ENCODE measurements around the gene PTGES3.
"Not testable (repeated sequence)": the region's sequence is repeated elsewhere in the genome, so short reads cannot be mapped to it uniquely, and the experiment has no call there.

PTGES3 gene

DNA sequence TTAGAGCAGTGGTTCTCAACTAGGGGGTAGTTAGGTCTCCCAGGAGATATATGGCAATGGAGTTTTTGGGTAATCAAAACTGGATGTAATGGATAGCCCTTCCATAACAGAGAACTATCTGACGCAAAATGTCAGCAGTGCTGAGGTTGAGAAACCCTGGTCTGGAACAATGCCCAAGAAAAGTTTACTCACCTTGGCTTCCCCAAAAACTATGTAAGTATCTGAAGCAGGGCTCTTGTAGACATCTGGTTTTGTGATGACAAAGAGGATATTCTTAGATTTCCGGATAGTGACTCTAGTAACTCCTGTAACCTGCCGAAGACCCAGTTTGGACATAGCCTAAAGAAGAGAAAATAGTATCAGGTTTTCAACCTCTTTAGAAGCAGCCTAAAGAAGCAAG, 25.3 kb upstream of the PTGES3 start:
- DNase-seq (ENCODE audit: low read depth), result no peak
- TF ChIP-seq, protein P1, sequence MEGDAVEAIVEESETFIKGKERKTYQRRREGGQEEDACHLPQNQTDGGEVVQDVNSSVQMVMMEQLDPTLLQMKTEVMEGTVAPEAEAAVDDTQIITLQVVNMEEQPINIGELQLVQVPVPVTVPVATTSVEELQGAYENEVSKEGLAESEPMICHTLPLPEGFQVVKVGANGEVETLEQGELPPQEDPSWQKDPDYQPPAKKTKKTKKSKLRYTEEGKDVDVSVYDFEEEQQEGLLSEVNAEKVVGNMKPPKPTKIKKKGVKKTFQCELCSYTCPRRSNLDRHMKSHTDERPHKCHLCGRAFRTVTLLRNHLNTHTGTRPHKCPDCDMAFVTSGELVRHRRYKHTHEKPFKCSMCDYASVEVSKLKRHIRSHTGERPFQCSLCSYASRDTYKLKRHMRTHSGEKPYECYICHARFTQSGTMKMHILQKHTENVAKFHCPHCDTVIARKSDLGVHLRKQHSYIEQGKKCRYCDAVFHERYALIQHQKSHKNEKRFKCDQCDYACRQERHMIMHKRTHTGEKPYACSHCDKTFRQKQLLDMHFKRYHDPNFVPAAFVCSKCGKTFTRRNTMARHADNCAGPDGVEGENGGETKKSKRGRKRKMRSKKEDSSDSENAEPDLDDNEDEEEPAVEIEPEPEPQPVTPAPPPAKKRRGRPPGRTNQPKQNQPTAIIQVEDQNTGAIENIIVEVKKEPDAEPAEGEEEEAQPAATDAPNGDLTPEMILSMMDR (IDR thresholded peaks at IDR 0.05; ENCODE audit: low read depth, low read length, missing control alignments), result no peak
- no peak overlapping the region for H3K4me3 ChIP-seq (ENCODE audit: low read depth, low read length)

DNA sequence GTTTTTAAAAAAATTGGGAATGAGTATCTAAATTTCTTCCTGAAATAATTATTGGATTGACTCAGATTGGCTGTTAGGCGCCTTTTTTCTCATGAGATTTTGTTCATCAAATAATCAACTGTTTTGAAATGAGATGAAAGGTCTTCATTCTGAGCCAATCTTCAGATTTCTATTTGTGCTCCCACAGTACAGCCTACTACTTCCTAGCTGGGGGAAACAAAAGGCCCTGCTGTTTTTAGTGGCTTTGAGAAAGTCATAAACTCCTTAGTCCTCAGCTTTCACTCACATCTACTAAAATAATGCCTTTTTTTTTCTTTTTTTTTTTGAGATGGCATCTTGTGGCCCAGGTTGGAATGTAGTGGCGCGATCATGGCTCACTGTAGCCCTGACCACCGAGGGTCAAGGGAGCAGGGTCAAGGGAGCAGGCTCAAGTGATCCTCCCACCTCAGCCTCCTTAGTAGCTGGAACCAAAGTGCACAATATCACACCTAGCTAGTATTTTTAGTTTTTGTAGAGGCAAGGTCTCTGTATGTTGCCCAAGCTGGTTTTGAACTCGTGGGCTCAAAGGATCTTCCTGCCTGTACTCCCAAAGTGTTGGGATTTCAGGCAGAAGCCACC, 21.8 kb upstream of the PTGES3 start:
- H3K4me3 ChIP-seq (ENCODE audit: low read depth, low read length), result no peak overlapping the region
- TF ChIP-seq, protein P1 (IDR thresholded peaks at IDR 0.05; ENCODE audit: low read depth, low read length, missing control alignments), result no peak
- DNase-seq (ENCODE audit: low read depth), result no peak

DNA sequence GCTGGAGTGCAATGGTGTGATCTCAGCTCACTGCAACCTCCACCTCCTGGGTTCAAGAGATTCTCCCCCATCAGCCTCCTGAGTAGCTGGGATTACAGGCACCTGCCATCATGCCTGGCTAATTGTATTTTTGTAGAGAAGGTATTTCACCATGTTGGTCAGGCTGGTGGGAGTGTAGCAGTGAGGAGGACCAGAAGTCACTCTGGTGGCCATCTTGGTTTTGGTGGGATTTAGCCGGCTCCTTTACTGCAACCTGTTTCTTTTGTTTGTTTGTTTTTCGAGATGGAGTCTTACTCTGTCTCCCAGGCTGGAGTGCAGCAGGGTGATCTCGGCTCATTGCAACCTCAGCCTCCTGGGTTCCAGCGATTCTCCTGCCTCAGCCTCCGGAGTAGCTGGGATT, 16.4 kb upstream of the PTGES3 start:
- not testable (repeated sequence) for DNase-seq (ENCODE audit: low read depth); H3K4me3 ChIP-seq (ENCODE audit: low read depth, low read length)

DNA sequence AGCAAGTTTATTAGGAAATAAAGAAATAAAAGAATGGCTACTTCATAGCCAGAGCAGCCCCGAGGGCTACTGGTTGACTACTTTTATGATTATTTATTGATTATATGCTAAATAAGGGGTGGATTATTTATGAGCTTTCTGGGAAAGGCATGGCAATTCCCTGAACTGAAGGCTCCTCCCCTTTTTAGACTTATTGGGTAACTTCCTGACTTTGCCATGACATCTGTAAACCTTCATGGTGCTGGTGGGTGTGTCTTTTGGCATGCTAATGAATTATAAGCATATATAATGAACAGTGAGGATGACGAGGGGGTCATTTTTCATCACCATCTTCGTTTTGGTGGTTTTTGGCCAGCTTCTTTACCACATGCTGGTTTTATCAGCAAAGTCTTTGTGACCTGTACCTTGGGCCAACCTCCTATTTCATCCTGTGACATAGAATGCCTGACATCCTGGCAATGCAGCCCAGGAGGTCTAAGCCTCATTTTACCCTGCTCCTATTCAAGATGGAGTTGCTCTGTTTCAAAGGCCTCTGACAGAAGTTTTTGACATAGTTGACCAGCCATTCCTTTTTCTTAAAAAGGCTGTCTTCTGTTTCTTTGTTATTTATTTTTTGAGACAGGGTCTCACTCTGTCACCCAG, 11.1 kb upstream of the PTGES3 start:
- no peak overlapping the region for H3K4me3 ChIP-seq (ENCODE audit: low read depth, low read length)
- TF ChIP-seq, protein P1 (IDR thresholded peaks at IDR 0.05; ENCODE audit: low read depth, low read length, missing control alignments), result no peak
- no peak for DNase-seq (ENCODE audit: low read depth)

DNA sequence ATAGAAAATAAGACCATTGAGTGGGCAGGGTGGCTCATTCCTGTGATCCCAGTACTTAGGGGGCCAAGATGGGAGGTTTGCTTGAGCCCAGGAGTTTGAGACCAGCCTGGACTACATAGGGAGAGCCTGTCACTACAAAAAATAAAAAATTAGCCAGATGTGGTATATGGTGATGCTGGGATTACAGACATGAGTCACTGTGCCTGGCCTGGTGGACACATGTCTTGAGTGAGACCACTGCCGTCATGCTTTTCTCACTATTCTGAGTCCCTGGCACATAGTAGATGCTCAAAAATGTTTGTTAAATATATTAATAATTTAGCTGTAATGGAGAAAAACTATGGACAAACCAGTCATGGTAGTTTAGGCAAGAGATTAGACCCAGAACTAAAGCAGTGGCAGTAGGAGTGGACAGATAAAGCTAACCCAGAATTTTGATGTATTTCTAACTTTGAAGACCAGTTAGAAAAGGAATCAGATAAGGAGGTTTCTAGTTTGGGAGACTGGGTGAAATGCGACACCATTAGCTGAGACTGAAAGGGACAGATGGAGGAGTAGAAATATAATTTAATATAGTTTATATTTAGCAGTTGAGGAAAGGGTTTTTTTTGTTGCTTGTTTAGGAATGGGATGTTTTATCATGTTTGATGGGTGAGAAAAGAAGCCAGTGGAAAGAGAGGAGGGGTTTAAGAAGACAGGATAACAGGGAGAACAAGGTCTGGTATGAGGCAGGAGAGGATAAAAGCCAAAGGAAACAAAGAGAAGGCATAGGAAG, 7.4 kb upstream of the PTGES3 start:
- no peak overlapping the region for H3K4me3 ChIP-seq (ENCODE audit: low read depth, low read length)
- no peak for DNase-seq (ENCODE audit: low read depth)
- TF ChIP-seq, protein P1 (IDR thresholded peaks at IDR 0.05; ENCODE audit: low read depth, low read length, missing control alignments), result no peak

DNA sequence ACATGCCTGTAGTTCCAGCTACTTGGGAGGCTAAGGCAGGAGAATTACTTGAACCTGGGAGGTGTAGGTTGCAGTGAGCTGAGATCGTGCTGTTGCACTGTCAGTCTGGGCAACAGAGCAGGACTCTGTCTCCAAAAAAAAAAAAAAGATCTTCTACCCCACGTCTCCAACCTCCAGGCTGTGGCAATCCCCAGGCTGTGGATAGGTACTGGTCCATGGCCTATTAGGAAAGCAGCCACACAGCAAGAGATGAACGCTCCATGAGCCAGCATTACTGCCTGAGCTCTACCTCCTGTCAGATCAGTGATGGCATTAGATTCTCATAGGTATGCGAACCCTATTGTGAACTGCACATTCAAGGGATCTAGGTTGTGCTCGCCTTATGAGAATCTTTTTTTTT, 6.1 kb upstream of the PTGES3 start:
- no peak for DNase-seq (ENCODE audit: low read depth)
- TF ChIP-seq, protein P1 (IDR thresholded peaks at IDR 0.05; ENCODE audit: low read depth, low read length, missing control alignments), result no peak
- no peak overlapping the region for H3K4me3 ChIP-seq (ENCODE audit: low read depth, low read length)

DNA sequence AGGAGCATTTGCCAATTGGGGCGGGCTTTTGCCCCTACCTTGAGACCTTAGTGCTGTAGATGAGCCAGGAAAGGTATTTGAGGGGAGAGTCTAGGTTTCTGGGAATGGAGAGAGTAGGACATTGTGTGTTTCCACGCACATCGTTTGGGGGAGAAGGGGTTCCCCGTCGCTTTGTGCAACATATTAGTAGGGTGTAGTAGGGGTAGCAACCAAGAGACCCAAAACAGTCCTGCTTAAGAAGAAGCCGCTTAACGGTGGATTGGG, 694 bp upstream of the PTGES3 start:
- peak overlapping the region; percentile 91 for H3K4me3 ChIP-seq (ENCODE audit: low read depth, low read length)
- DNase-seq (ENCODE audit: low read depth), result no peak
- TF ChIP-seq, protein P1 (IDR thresholded peaks at IDR 0.05; ENCODE audit: low read depth, low read length, missing control alignments), result no peak
